Liver (tissue), 9 donors: ENCODE measurements around the gene TBX15. TPM values are rescaled to one million over a fixed set of nuclear protein-coding genes. Genes with fewer than 3 reads are reported as not detected.

Source experiments
- DNase-seq: peaks from one replicate; pipeline ENCODE4 v3.0.0-alpha.2; 2017; ENCODE audit warnings: low spot score
- H3K27ac ChIP-seq, 2 donors: one replicate each; pipeline ENCODE4 v1.7.0; 2013; ENCODE audit warnings: inconsistent platforms in 2 of 2, low read length in 2 of 2, control low read depth in 1 of 2, low read depth in 1 of 2, mild to moderate bottlenecking in 1 of 2
- H3K27me3 ChIP-seq, 4 donors: one replicate each; pipeline versions ENCODE4 v1.6.1 to v1.7.0; 2013; ENCODE audit warnings: low read length in 3 of 4, inconsistent platforms in 1 of 4, mild to moderate bottlenecking in 1 of 4, moderate library complexity in 1 of 4; ENCODE audit not compliant: control insufficient read depth in 4 of 4, insufficient read depth in 4 of 4
- H3K36me3 ChIP-seq, 4 donors: one replicate each; pipeline versions ENCODE4 v1.6.1 to v1.7.0; 2013; ENCODE audit warnings: low read length in 3 of 4, mild to moderate bottlenecking in 3 of 4, low read depth in 1 of 4, moderate library complexity in 1 of 4; ENCODE audit not compliant: control insufficient read depth in 4 of 4, insufficient read depth in 3 of 4
- H3K4me1 ChIP-seq, 4 donors: one replicate each; pipeline versions ENCODE4 v1.6.1 to v1.7.0; 2013; ENCODE audit warnings: low read length in 3 of 4, mild to moderate bottlenecking in 3 of 4, moderate library complexity in 1 of 4; ENCODE audit not compliant: control insufficient read depth in 4 of 4, insufficient read depth in 4 of 4
- H3K4me3 ChIP-seq, 3 donors: one replicate each; pipeline versions ENCODE4 v1.6.1 to v1.7.0; 2013; ENCODE audit warnings: low read length in 3 of 3, control low read depth in 1 of 3, low read depth in 1 of 3, mild to moderate bottlenecking in 1 of 3
- H3K9ac ChIP-seq, 2 donors: one replicate each; pipeline ENCODE4 v1.7.0; 2013; ENCODE audit warnings: low read length in 2 of 2, mild to moderate bottlenecking in 2 of 2, moderate library complexity in 2 of 2, control low read depth in 1 of 2, low read depth in 1 of 2
- H3K9me3 ChIP-seq, 4 donors: one replicate each; pipeline versions ENCODE4 v1.6.1 to v1.7.0; 2013; ENCODE audit warnings: low read length in 3 of 4; ENCODE audit not compliant: control insufficient read depth in 4 of 4
- ATF3 ChIP-seq: IDR thresholded peaks from 2 replicates; pipeline ENCODE4 v1.6.1; 2016; ENCODE audit warnings: antibody characterized with exemption
- CTCF ChIP-seq: fragments of 150-350 bp; IDR thresholded peaks from 2 replicates; pipeline ENCODE4 v1.5.1; 2017; ENCODE audit warnings: improper control_type of control experiment, low read depth, low read length; ENCODE audit not compliant: missing input control
- EGR1 ChIP-seq, 2 donors: IDR thresholded peaks; 2 replicates each; pipeline ENCODE4 v1.6.1; 2016 to 2018; ENCODE audit warnings: antibody characterized with exemption in 2 of 2, low read depth in 2 of 2
- FOXA1 ChIP-seq: IDR thresholded peaks from 2 replicates; pipeline ENCODE4 v1.6.1; 2016; ENCODE audit warnings: antibody characterized with exemption
- GABPA ChIP-seq, 2 donors: IDR thresholded peaks in 1 of 2; conservative IDR thresholded peaks in 1 of 2; 2 replicates each; pipeline ENCODE4 v1.6.1; 2016; ENCODE audit warnings: antibody characterized with exemption in 2 of 2, mild to moderate bottlenecking in 1 of 2, moderate library complexity in 1 of 2
- HNF4A ChIP-seq, 2 donors: conservative IDR thresholded peaks; 2 replicates each; pipeline ENCODE4 v1.6.1; 2016; ENCODE audit warnings: antibody characterized with exemption in 2 of 2, mild to moderate bottlenecking in 2 of 2
- HNF4G ChIP-seq: IDR thresholded peaks from 2 replicates; pipeline ENCODE4 v1.6.1; 2016; ENCODE audit warnings: antibody characterized with exemption
- JUND ChIP-seq, 2 donors: IDR thresholded peaks; 2 replicates each; pipeline ENCODE4 v1.6.1; 2016; ENCODE audit warnings: antibody characterized with exemption in 2 of 2
- MAX ChIP-seq: IDR thresholded peaks from 2 replicates; pipeline ENCODE4 v1.6.1; 2016; ENCODE audit warnings: antibody characterized with exemption
- NR2F2 ChIP-seq: IDR thresholded peaks from 2 replicates; pipeline ENCODE4 v1.6.1; 2016; ENCODE audit warnings: antibody characterized with exemption
- RAD21 ChIP-seq, 2 donors: IDR thresholded peaks; 2 replicates each; pipeline ENCODE4 v1.6.1; 2016; ENCODE audit warnings: antibody characterized with exemption in 2 of 2, mild to moderate bottlenecking in 2 of 2
- REST ChIP-seq: IDR thresholded peaks from 2 replicates; pipeline ENCODE4 v1.6.1; 2016; ENCODE audit warnings: antibody characterized with exemption, mild to moderate bottlenecking
- SP1 ChIP-seq: IDR thresholded peaks from 2 replicates; pipeline ENCODE4 v1.6.1; 2018; ENCODE audit warnings: antibody characterized with exemption, mild to moderate bottlenecking
- TAF1 ChIP-seq: conservative IDR thresholded peaks from 2 replicates; pipeline ENCODE4 v1.6.1; 2016; ENCODE audit warnings: antibody characterized with exemption, mild to moderate bottlenecking
- YY1 ChIP-seq: IDR thresholded peaks from 2 replicates; pipeline ENCODE4 v1.6.1; 2016; ENCODE audit warnings: antibody characterized with exemption, mild to moderate bottlenecking
- ZBTB33 ChIP-seq: IDR thresholded peaks from 2 replicates; pipeline ENCODE4 v1.6.1; 2016; ENCODE audit warnings: antibody characterized with exemption
- WGBS: extraction: QIAGEN DNeasy Blood & Tissue Kit; methylation state at CpG from one replicate; pipeline ENCODE4 v1.1.7; 2013; 5-methylcytosine and 5-hydroxymethylcytosine counted together
- polyA plus RNA-seq, 2 donors: library from polyadenylated mRNA; stranded (reverse) in 1 of 2; unstranded in 1 of 2; fragments of 200-250 nt in 1 of 2; fragments of >200 nt in 1 of 2; fragmentation: Nextera tagmentation in 1 of 2; extraction: Ambion mirVana in 1 of 2; gene quantifications; one replicate each; pipeline versions ENCODE4 v1.2.1 to v1.2.3, GENCODE V29; 2013 to 2015
- total RNA-seq, 2 donors: library from RNA; depleted of rRNA; stranded (reverse); fragments of >200 nt; gene quantifications; one replicate each; pipeline ENCODE4 v1.2.3, GENCODE V29; 2014
- donor health status: healthy.
- donor health status: healthy.
- donor health status: healthy.
- donor health status: healthy.
- donor health status: healthy.

The TBX15 gene
- total and polyA plus RNA-seq, 4 donors: 0.09 to 15.5 (median 3.5) TPM

GRCh38 chr1:118951270-118951936, 36.7 kb downstream of the TBX15 start (continued):
- no peak for TF ChIP-seq REST
- TF ChIP-seq SP1: peak; percentile 60

- H3K27me3 ChIP-seq: no peaks in the 10 kb centered on the region
- no peak overlapping the region for H3K4me3 ChIP-seq
- no peak overlapping the region for H3K9ac ChIP-seq
- H3K4me1 ChIP-seq: peaks cover 0 to 8% (median 5%) of the 10 kb centered on the region in 4 donors
- DNase-seq: no peak
- no peaks in the 10 kb centered on the region for H3K36me3 ChIP-seq
- no peak overlapping the region for H3K27ac ChIP-seq
- WGBS: 89% methylated on average over 2 of the region's 2 CpGs
- H3K9me3 ChIP-seq: no peaks in the 10 kb centered on the region
- no peak for TF ChIP-seq SP1
- no peak for TF ChIP-seq ZBTB33
- no peak for TF ChIP-seq RAD21 (IDR thresholded peaks at IDR 0.05)
- no peak for TF ChIP-seq GABPA (IDR thresholded peaks at IDR 0.05 in 1 of 2, conservative IDR thresholded peaks at IDR 0.05 in 1 of 2)
- no peak for TF ChIP-seq FOXA1
- no peak for TF ChIP-seq MAX
- no peak for TF ChIP-seq EGR1 (IDR thresholded peaks at IDR 0.05; ENCODE audit: low read depth in 2 of 2)
- no peak for TF ChIP-seq REST
- TF ChIP-seq TAF1: no peak
- TF ChIP-seq JUND (IDR thresholded peaks at IDR 0.05): no peak
- TF ChIP-seq HNF4A (conservative IDR thresholded peaks at IDR 0.05): no peak
- no peak for TF ChIP-seq ATF3
- TF ChIP-seq YY1: no peak
- TF ChIP-seq HNF4G: no peak
- TF ChIP-seq NR2F2: no peak
- no peak for TF ChIP-seq CTCF
Observed at GRCh38 chr1:118949315-118949714, 38.8 kb downstream of the TBX15 start.
